GM12875 (cell line): ENCODE data around the gene CCDC61.
A peak's percentile ranks its signal among the peaks of the same experiment; 100 is the strongest.

Source experiments
- H3K4me3 ChIP-seq: one replicate; pipeline ENCODE4 v1.5.1; 2011; ENCODE audit warnings: low read depth, low read length, control low read depth
- TF ChIP-seq, protein P1 (sequence below): IDR thresholded peaks from 2 replicates; pipeline ENCODE4 v1.5.1; 2011; ENCODE audit warnings: low read depth, mild to moderate bottlenecking, control low read depth, inconsistent platforms, low read length, moderate library complexity, borderline replicate concordance; ENCODE audit not compliant: insufficient read depth

The CCDC61 gene

DNA sequence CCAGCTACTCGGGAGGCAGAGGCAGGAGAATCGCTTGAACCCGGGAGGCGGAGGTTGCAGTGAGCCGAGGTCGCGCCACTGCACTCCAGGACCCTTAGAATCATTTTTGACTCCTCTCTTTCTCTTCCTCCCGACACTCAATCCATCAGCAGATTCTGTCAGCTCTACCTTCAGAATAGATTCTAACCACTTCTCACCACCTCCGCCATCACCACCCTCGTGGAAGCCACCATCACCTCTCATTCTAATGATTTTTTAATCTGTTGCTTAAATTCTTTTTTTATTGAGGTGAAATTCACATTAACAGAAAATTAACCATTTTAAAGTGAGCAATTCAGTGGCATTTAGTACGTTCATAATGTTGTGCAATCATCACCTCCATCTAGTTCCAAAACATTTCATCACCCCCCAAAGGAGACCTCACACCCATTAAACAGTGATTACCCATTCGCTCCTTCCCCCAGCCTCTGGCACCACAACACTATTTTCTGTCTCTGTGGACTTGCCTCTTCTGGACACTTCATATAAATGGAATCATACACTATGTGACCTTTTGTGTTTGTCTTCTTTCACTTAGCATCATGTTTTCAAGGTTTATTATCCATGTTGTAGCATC, 5.0 kb upstream of the CCDC61 start:
- H3K4me3 ChIP-seq = no peak overlapping the region
- TF ChIP-seq, protein P1, sequence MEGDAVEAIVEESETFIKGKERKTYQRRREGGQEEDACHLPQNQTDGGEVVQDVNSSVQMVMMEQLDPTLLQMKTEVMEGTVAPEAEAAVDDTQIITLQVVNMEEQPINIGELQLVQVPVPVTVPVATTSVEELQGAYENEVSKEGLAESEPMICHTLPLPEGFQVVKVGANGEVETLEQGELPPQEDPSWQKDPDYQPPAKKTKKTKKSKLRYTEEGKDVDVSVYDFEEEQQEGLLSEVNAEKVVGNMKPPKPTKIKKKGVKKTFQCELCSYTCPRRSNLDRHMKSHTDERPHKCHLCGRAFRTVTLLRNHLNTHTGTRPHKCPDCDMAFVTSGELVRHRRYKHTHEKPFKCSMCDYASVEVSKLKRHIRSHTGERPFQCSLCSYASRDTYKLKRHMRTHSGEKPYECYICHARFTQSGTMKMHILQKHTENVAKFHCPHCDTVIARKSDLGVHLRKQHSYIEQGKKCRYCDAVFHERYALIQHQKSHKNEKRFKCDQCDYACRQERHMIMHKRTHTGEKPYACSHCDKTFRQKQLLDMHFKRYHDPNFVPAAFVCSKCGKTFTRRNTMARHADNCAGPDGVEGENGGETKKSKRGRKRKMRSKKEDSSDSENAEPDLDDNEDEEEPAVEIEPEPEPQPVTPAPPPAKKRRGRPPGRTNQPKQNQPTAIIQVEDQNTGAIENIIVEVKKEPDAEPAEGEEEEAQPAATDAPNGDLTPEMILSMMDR = no peak

GRCh38 chr19:45994456-45994997, 740 bp upstream of the CCDC61 start:
- peak overlapping the region; percentile 45 for H3K4me3 ChIP-seq
- TF ChIP-seq, protein P1 = no peak

DNA sequence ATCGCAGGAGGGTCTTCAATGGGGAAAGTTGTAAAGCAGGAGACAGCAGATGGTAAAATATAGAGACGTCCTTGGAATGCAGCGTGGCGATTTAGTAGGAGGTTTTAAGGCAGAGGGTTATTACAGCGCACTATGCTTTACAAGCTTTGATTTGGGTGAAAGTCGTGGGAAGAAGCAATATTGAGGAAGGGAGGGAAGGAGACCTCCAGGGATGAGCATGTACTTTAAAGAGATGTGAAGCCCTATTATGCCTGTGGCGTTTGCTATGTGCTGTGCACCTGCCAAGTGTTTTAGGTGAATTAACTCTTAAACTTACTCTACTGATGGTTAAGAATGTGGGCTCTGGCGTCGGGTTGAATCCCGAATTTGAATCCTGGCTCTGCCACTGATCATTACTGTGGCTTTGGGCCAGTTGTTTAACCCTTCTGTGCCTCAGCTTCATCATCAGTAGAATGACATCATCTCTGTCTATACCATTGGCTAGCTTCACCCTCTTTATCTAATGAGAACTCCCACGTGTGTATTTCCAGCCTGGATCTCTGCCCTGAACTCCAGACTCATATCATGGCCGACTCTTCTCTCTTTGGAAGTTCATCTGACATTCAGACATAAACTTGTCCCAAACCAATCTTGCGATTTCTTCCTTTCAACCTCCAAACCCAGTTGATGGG, 583 bp downstream of the CCDC61 start:
- H3K4me3 ChIP-seq = peak overlapping the region; percentile 78
- TF ChIP-seq, protein P1 = no peak

GRCh38 chr19:45996933-45997332, 1.7 kb downstream of the CCDC61 start:
- TF ChIP-seq, protein P1 = no peak
- no peak overlapping the region for H3K4me3 ChIP-seq

- TF ChIP-seq, protein P1 = no peak
- no peak overlapping the region for H3K4me3 ChIP-seq
These were observed 3.6 kb downstream of the CCDC61 start for GRCh38 chr19:45998834-45999233.

DNA sequence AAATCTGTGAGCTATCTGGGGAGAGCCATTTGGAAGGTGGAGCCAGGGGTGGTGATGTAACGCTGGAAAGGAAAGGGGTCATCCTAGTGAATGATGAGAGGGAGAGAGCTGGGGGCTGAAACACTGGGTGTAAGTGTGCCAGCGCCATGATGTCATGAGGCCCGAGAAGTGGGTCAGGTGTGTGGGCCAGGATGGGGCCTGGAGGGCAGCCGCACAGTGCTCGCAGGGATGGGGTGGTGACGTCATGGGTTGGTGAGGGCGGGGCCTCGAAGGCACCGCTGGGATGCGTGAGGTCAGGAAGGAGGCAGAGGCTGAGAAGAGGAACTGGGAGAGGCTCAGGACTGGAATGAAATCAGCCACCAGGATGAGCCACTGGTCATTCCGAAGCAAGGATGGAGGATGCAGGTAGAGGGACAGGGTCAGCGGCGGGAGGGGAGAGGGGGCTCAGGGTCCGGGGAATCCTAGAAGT, 4.4 kb downstream of the CCDC61 start:
- no peak overlapping the region for H3K4me3 ChIP-seq
- TF ChIP-seq, protein P1 = no peak
